Measurements from ENCODE around the gene SLC39A11.
A peak's percentile ranks its signal among the peaks of the same experiment; 100 is the strongest.
"Not testable (repeated sequence)": the region's sequence is repeated elsewhere in the genome, so short reads cannot be mapped to it uniquely, and the experiment has no call there.

The SLC39A11 gene

DNA sequence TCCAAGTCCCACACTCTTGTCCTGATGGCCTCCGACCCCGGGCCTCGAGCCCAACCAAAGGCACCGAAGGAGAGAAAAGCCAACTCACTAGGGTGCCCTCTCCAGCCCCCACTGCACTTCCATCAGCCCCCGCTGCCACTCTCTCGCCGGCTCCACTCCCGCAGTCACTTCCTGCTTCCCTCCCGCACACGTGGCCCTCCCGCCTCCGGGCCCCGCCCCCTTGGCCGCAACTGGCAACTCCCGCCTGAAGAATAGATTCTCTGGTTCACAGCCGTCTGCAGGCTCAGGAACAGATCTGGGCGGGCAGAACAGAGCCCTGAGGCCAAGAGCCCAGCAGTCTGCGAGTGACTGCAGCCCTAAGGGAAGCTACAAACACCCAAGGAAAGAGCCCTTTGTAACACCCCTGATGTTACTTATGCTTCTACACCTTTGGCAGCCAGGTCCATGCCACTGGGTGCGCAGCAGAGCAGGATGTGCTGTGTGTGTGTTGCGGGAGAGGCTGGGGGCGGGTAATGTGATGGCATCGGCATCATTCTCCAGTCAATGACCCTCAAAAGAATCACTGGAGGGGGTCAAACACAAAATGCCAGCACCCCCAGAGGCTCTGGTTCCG, at the start of gene SLC39A11:
TSS of gene SLC39A11 (minus strand) at position 166 of the 613 bp plus-strand sequence. CDS start 3,924 bp downstream, outside the sequence.
- peak; percentile 91 to 93 for DNase-seq

GRCh38 chr17:73141411-73141810, 48.9 kb upstream of the SLC39A11 start:
- peak; percentile 70 to 82 for DNase-seq

GRCh38 chr17:73140566-73140965, 48.1 kb upstream of the SLC39A11 start:
- no peak for DNase-seq

- DNase-seq, result no peak
Observed at GRCh38 chr17:73139296-73139695, 46.8 kb upstream of the SLC39A11 start.

- DNase-seq, result no peak
Observed at GRCh38 chr17:73138541-73139138, 46.2 kb upstream of the SLC39A11 start.

GRCh38 chr17:73137376-73137775, 44.9 kb upstream of the SLC39A11 start:
- no peak for DNase-seq

- peak; percentile 91 to 93 for DNase-seq
Observed at GRCh38 chr17:73135766-73136165, 43.3 kb upstream of the SLC39A11 start.

DNA sequence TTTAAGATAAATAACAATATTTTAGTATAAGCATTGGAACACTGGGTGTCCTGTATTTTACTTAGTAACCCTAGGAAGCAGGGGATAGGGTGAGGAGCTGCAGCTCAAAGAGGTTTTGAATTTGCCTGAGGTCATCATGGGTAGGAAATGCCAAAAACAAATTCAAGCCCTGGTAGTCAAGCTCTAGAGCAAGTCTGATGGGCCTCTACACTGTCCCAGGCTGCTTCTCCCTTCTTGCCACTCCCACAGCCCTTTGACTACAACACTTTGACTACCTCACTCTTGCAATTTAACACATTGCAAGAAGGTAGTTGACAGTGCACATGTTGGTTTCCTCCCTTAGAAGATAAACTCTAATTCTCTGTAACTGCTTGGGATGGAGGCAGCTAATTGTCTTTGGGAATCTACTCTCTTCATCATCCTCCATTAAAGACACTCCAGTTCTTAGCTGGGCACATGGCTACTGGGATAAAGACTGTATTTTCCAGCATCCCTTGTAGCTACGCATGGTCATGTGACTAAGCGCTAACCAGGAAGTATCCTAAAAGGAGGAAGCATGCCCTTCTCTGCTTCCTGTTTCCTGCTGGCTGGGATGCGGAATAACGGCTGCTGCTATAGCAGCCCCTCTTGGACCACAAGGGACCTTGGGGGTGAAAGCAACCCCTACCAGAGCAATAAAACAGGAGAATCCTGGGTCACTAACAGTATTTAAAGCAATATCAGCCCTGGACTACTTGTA, 41.6 kb upstream of the SLC39A11 start:
- DNase-seq, result peak; percentile 55 to 80

DNA sequence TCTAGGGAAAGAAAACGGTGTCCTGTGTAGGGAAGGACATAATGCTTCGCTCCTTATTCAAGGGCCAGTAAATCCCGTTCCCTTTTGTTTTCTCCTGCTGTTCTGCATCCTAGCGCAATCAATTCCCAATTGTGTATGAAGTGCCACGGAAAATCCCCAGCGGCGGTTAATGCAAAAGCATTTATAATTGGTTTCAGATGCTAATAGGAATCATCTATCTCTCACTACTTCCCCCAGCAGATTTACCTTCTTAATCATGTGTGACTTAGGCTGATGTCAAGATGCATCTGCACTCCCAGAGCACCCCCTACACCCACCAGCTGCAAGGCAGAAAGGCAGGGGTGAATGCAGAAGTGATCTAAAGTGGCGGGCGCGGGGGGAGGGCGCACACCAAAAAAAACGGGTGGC, 39.6 kb upstream of the SLC39A11 start:
- peak in 1 of 2 donors; percentile 30 for DNase-seq

GRCh38 chr17:73131439-73131838, 39.0 kb upstream of the SLC39A11 start:
- not testable (repeated sequence) for DNase-seq

DNA sequence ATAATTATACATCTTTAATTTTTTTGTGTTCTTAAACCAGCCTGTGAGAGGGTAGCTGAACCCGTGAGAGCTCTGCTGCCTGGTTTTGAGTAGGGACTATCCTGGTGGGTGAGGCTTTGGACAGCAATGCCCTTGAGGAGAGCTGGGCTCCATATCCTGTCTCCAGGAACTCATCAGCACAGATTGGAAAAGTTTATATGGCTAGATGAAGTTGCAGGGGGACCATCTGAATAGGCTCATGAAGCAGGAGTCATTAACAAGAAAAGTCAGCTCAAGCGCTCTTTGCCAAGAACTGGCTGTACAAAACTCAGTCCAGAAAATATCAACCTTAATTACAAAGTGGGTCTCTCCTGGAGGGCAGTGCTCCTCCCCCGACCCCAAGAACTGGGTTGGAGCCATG, 38.5 kb upstream of the SLC39A11 start:
- no peak for DNase-seq

GRCh38 chr17:73128496-73128895, 36.0 kb upstream of the SLC39A11 start:
- no peak for DNase-seq

DNA sequence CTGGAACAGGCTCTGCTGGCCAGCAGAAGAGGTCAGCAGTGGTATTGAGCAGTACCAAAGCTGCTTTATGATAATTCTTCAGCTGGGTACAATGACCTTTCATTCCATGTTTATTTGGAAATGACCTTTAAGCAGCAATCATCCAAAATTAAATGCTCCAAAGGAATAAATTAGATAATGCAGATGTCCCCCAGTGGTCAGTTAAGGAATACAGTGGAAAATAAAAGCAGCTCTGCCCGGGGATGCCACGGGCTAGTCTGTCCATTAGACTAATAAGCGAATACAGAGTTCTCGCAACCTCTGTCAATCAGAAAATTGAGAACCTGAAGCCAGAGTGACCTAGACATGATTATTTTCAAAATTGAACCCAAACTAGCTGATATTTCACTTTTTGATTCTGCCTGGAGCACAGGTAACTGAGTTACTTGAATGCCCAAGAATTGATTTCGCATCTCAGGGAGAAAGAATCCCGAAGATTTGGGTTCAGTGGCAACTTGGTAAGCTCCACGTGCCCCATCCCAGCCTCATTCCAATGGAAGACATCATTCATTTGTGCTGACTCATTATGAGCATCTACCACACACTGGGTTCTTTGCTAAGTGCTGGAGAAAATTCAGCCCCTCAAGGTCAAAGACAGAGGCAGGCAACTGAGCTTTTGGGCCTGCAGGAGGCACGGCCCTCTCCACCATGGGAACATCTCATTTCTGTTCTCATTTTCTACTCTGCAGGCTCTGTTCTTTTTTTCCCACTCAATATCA, 34.4 kb upstream of the SLC39A11 start:
- DNase-seq, result no peak

GRCh38 chr17:73123606-73124320, 31.3 kb upstream of the SLC39A11 start:
- DNase-seq, result no peak

- DNase-seq, result no peak
Observed at GRCh38 chr17:73122953-73123605, 30.6 kb upstream of the SLC39A11 start.

- no peak for DNase-seq
Observed at GRCh38 chr17:73121506-73121905, 29.0 kb upstream of the SLC39A11 start.

GRCh38 chr17:73119631-73120030, 27.1 kb upstream of the SLC39A11 start:
- no peak for DNase-seq

DNA sequence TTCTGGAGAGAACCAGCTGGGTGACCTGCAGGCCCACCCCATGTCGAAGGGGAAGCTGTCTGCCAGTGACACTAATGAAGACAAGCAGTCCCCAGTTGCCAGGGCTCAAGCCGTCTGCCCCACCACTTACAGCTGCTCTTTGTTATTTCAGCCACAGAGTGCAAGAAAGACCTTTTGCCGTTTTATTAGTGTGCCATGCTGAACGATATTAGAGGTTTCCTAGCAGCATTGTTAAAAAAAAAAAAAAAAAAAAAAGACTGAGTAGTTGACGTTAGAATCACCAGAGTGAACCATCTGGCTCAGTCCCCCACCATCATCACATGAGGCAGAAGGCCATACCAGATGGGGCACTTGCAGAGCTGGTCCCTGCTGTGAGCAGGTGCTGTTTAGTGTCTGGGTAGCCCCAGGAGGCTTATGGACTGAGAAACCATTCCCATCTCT, 26.5 kb upstream of the SLC39A11 start:
- DNase-seq, result no peak

DNA sequence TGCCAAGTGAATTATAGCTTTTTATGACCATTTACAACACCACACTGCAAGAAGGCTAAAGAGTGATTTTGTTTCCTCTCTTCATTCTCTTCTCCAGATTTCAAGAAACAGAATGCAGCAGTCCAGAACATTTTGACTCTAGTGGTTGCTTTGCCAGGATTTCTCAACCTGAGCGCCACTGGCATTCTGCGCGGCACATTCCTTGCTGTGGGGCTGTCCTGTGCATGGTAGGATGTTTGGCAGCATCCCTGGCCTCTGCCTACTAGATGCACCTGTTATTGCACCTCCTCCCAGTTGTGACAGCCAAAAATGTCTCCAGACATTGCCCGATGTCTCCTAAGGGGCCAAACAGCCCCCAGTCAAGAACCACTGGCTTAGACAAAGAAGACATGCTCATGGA, 25.7 kb upstream of the SLC39A11 start:
- DNase-seq, result no peak

GRCh38 chr17:73112246-73112645, 19.8 kb upstream of the SLC39A11 start:
- no peak for DNase-seq

DNA sequence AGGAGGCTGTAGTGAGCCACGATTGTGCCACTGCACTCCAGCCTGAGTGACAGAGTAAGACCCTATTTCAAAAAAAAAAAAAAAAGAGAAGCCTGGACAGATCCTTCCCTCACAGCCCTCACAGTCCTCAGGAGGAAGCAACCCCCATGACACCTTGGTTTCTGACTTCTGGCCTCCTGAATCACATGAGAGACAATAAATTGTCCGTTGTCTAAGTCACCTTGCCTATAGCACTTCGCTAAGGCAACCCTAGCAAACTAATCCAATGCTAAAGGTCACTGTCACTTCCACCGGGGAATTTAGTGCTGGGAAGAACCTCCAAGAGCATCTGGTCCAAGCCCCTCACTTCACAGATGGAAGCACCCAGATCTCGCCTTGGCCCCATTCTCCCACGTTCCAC, 18.9 kb upstream of the SLC39A11 start:
- DNase-seq, result no peak

DNA sequence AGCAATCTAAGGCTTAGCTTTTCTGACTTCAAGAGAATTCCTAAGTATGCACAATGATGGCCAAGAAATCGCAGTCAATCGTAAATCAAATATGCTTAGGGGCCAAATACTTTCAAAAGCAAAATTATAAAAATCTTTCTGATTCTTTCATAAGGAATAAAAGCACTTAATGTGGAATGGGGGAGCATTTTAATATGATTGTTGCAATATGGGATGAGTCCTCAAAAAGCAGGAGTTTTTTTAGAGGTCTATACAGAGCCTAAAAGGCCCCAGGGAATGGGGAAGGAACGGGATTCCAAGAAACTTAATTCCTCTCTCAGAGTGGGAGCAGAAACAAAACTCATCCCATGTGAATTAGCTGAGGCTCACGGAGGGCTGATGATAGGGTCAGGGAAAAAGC, 14.7 kb upstream of the SLC39A11 start:
- DNase-seq, result no peak

All from inflammatory macrophage treated with lipopolysaccharide for 1 hour (primary cell).